DOHH2 (cell line): ENCODE data around the gene AKT1S1.

ENCODE experiments used
- H3F3A ChIP-seq: fragments of 200-600 bp; sonication (generic), shearing (Covaris generic); 2 replicates; pipeline ENCODE4 v1.6.0; 2016; ENCODE audit warnings: antibody characterized with exemption, mild to moderate bottlenecking; ENCODE audit not compliant: control insufficient read depth, insufficient read depth
- H3K27ac ChIP-seq: fragments of 200-600 bp; sonication (generic); 2 replicates; pipeline ENCODE4 v1.5.1; 2014; ENCODE audit warnings: low read depth, mild to moderate bottlenecking, low read length, moderate library complexity
- H3K27me3 ChIP-seq: fragments of 200-600 bp; sonication (generic); 2 replicates; pipeline ENCODE4 v1.6.1; 2014; ENCODE audit warnings: mild to moderate bottlenecking, low read length, mixed read lengths; ENCODE audit not compliant: control insufficient read depth
- H3K36me3 ChIP-seq: fragments of 200-600 bp; sonication (generic); 2 replicates; pipeline ENCODE4 v1.6.1; 2014; ENCODE audit warnings: mild to moderate bottlenecking, low read length, moderate library complexity, mixed read lengths; ENCODE audit not compliant: control insufficient read depth
- H3K4me1 ChIP-seq: fragments of 200-600 bp; sonication (generic); 2 replicates; pipeline ENCODE4 v1.6.1; 2014; ENCODE audit warnings: mild to moderate bottlenecking, low read length, mixed read lengths; ENCODE audit not compliant: control insufficient read depth
- H3K4me2 ChIP-seq: fragments of 200-600 bp; sonication (generic); 2 replicates; pipeline ENCODE4 v1.6.0; 2014; ENCODE audit warnings: mild to moderate bottlenecking, low read length, moderate library complexity
- H3K4me3 ChIP-seq: fragments of 200-600 bp; sonication (generic); 2 replicates; pipeline ENCODE4 v1.5.1; 2014; ENCODE audit warnings: mild to moderate bottlenecking, low read length, mixed read lengths
- H3K79me2 ChIP-seq: fragments of 200-600 bp; sonication (generic); 2 replicates; pipeline ENCODE4 v1.6.1; 2014; ENCODE audit warnings: mild to moderate bottlenecking, low read length, mixed read lengths; ENCODE audit not compliant: control insufficient read depth
- H3K9me2 ChIP-seq: fragments of 200-600 bp; sonication (generic); replicated peaks from 2 replicates; pipeline ENCODE4 v1.6.1; 2014; ENCODE audit warnings: mild to moderate bottlenecking, low read length, mixed read lengths; ENCODE audit not compliant: control insufficient read depth
- H3K9me3 ChIP-seq: fragments of 200-600 bp; sonication (generic); 2 replicates; pipeline ENCODE4 v1.6.1; 2014; ENCODE audit warnings: antibody characterized with exemption, low read length, mixed read lengths; ENCODE audit not compliant: control insufficient read depth, insufficient read depth
- H4K20me1 ChIP-seq: fragments of 200-600 bp; sonication (generic); 2 replicates; pipeline ENCODE4 v1.6.0; 2014; ENCODE audit warnings: low read depth, mild to moderate bottlenecking, antibody characterized with exemption, low read length, moderate library complexity; ENCODE audit not compliant: control insufficient read depth, insufficient read depth
- CTCF ChIP-seq: fragments of 200-600 bp; sonication (generic); IDR thresholded peaks from one replicate; pipeline ENCODE4 v1.5.1; 2014; ENCODE audit warnings: antibody characterized with exemption, mild to moderate bottlenecking, low read depth, low read length; ENCODE audit not compliant: poor library complexity, severe bottlenecking
- EZH2phosphoT487 ChIP-seq: fragments of 200-600 bp; sonication (generic); IDR thresholded peaks from 2 replicates; pipeline ENCODE4 v1.6.1; 2017; ENCODE audit warnings: borderline replicate concordance, mild to moderate bottlenecking, antibody characterized with exemption, low read length, moderate library complexity, mixed read lengths

The AKT1S1 gene

GRCh38 chr19:49838885-49839588 is 38.1 kb downstream of the AKT1S1 start:
- Histone ChIP-seq H3K4me3 (no peak overlapping the region), H3K36me3 (peaks cover 72% of the 10 kb centered on the region), H3K27me3 (no peaks in the 10 kb centered on the region), H3F3A (peaks cover 20% of the 10 kb centered on the region), H3K4me2 (no peak overlapping the region), H3K9me2 (no peaks in the 10 kb centered on the region), H3K9me3 (no peaks in the 10 kb centered on the region), H4K20me1 (0 out of 2 replicates have a peak, but pooled peaks cover 2% of the 10 kb centered on the region), H3K27ac (no peak overlapping the region), H3K4me1 (peaks cover 24% of the 10 kb centered on the region), H3K79me2 (no peaks in the 10 kb centered on the region; the same call in 1 of the 2 replicates)
- TF ChIP-seq CTCF: no peak
- TF ChIP-seq EZH2phosphoT487: no peak

- H4K20me1 ChIP-seq: 0 out of 2 replicates have a peak, but pooled peaks cover 2% of the 10 kb centered on the region
- TF ChIP-seq CTCF (no peak), EZH2phosphoT487 (no peak)
- no peaks in the 10 kb centered on the region for H3K27me3 ChIP-seq
- H3K27ac ChIP-seq: no peak overlapping the region
- H3K4me3 ChIP-seq: no peak overlapping the region
- no peaks in the 10 kb centered on the region for H3K9me3 ChIP-seq
- H3K4me2 ChIP-seq: no peak overlapping the region
- H3F3A ChIP-seq: peaks cover 11% of the 10 kb centered on the region
- peaks cover 8% of the 10 kb centered on the region for H3K4me1 ChIP-seq
- H3K79me2 ChIP-seq: no peaks in the 10 kb centered on the region; the same call in 1 of the 2 replicates
- no peaks in the 10 kb centered on the region for H3K9me2 ChIP-seq
- H3K36me3 ChIP-seq: peaks cover 83% of the 10 kb centered on the region
Observed at GRCh38 chr19:49837425-49837824, 39.7 kb downstream of the AKT1S1 start.

- H3K27ac ChIP-seq: no peak overlapping the region
- H3K79me2 ChIP-seq: no peaks in the 10 kb centered on the region; the same call in 1 of the 2 replicates
- peaks cover 3% of the 10 kb centered on the region for H3K4me1 ChIP-seq
- H3K36me3 ChIP-seq: peaks cover 87% of the 10 kb centered on the region
- H3K4me3 ChIP-seq: no peak overlapping the region
- TF ChIP-seq EZH2phosphoT487: no peak
- TF ChIP-seq CTCF: no peak
- H3K27me3 ChIP-seq: no peaks in the 10 kb centered on the region
- no peaks in the 10 kb centered on the region for H3K9me2 ChIP-seq
- 0 out of 2 replicates have a peak, but pooled peaks cover 2% of the 10 kb centered on the region for H4K20me1 ChIP-seq
- no peak overlapping the region for H3K4me2 ChIP-seq
- peaks cover 8% of the 10 kb centered on the region for H3F3A ChIP-seq
- H3K9me3 ChIP-seq: no peaks in the 10 kb centered on the region
Observed at GRCh38 chr19:49837009-49837310, 40.2 kb downstream of the AKT1S1 start.
